Subcutaneous abdominal adipose tissue (tissue), 5 donors: Measurements from ENCODE around the gene EMCN.
"Not testable (repeated sequence)": the region's sequence is repeated elsewhere in the genome, so short reads cannot be mapped to it uniquely, and the experiment has no call there.

Source experiments
- H3K27ac ChIP-seq: one replicate; pipeline ENCODE4 v1.7.0; 2013; ENCODE audit warnings: low read depth, mild to moderate bottlenecking, inconsistent platforms, low read length, moderate library complexity
- H3K27me3 ChIP-seq, 5 donors: one replicate each; pipeline ENCODE4 v1.7.0; 2013; ENCODE audit warnings: low read length in 5 of 5, inconsistent platforms in 1 of 5; ENCODE audit not compliant: control insufficient read depth in 5 of 5, insufficient read depth in 4 of 5
- H3K36me3 ChIP-seq, 5 donors: one replicate each; pipeline ENCODE4 v1.7.0; 2013; ENCODE audit warnings: low read length in 5 of 5; ENCODE audit not compliant: control insufficient read depth in 5 of 5, insufficient read depth in 5 of 5
- H3K4me1 ChIP-seq, 5 donors: one replicate each; pipeline ENCODE4 v1.7.0; 2013; ENCODE audit warnings: low read length in 5 of 5, mild to moderate bottlenecking in 3 of 5, moderate library complexity in 1 of 5; ENCODE audit not compliant: control insufficient read depth in 5 of 5, insufficient read depth in 5 of 5
- H3K4me3 ChIP-seq, 5 donors: one replicate each; pipeline ENCODE4 v1.7.0; 2013; ENCODE audit warnings: low read length in 5 of 5, low read depth in 1 of 5
- H3K9ac ChIP-seq, 5 donors: one replicate each; pipeline ENCODE4 v1.7.0; 2013; ENCODE audit warnings: low read length in 5 of 5, mild to moderate bottlenecking in 4 of 5, moderate library complexity in 3 of 5
- H3K9me3 ChIP-seq, 5 donors: one replicate each; pipeline ENCODE4 v1.7.0; 2013; ENCODE audit warnings: low read length in 5 of 5; ENCODE audit not compliant: control insufficient read depth in 5 of 5
- donor health status: healthy.
- donor health status: healthy.
- donor health status: healthy.
- donor health status: healthy.
- donor health status: healthy.

The EMCN gene

DNA sequence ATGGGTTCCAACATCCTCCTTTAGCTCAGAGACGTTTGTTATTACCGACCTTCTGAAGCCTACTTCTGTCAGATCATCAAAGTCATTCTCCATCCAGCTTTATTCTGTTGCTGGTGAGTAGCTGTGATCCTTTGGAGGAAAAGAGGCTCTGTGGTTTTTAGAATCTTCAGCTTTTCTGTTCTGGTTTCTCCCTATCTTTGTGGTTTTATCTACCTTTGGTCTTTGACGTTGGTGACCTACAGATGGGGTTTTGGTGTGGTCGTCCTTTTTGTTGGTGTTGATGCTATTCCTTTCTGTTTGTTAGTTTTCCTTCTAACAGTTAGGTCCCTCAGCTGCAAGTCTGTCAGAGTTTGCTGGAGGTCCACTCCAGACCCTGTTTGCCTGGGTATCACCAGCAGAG, 12.3 kb upstream of the EMCN start:
- H3K9me3 ChIP-seq, H3K9ac ChIP-seq, H3K27me3 ChIP-seq, H3K36me3 ChIP-seq, H3K27ac ChIP-seq, H3K4me1 ChIP-seq, H3K4me3 ChIP-seq: not testable (repeated sequence)

DNA sequence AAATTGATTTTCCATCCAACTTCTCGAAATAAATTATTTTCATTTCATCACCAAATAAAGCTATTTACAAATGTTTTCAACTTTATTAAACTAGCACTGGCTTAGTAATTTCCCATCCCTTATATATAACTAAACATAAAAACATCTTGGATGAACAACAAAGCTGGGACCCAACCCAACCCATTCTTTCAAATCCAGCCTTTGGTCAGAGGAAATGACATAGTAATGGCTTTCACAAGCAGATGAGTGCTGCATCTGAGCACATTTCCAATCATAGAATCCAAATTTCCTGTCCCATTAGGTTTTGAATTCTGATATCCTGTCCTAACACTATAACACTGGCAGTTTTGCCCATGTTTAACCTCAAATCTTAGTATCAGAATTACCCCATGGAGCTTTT, 7.9 kb upstream of the EMCN start:
- no peak overlapping the region for H3K9ac ChIP-seq
- no peaks in the 10 kb centered on the region for H3K9me3 ChIP-seq
- H3K36me3 ChIP-seq = no peaks in the 10 kb centered on the region
- H3K27ac ChIP-seq = peak overlapping the region; percentile 44
- H3K27me3 ChIP-seq = no peaks in the 10 kb centered on the region
- no peak overlapping the region for H3K4me3 ChIP-seq
- H3K4me1 ChIP-seq = peaks cover 0 to 4% (median 0%) of the 10 kb centered on the region in 5 donors

DNA sequence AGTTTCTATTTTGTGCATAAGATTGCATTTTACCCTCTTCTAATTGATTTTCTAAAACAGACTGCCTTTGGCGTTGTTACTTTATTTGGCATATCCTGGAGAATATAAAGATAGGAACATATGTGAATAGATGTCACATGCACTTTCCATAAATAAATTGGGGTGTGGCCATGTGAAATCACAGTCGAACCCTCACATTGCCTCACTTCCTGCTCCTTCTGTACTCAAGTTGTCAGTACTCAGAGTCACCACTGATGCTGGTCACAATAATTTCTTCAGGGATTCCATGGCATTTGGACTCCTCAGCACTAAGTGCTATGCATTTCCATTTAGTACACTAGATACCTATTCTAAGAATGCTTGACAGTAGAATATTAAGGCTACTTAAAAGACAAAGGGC, 1.4 kb upstream of the EMCN start:
- Histone ChIP-seq H3K9ac (no peak overlapping the region), H3K9me3 (no peaks in the 10 kb centered on the region), H3K27ac (peak overlapping the region; percentile 43), H3K36me3 (no peaks in the 10 kb centered on the region), H3K4me3 (no peak overlapping the region), H3K4me1 (peaks cover 0 to 9% (median 0%) of the 10 kb centered on the region in 5 donors), H3K27me3 (peaks cover 0 to 2% (median 0%) of the 10 kb centered on the region in 5 donors)

DNA sequence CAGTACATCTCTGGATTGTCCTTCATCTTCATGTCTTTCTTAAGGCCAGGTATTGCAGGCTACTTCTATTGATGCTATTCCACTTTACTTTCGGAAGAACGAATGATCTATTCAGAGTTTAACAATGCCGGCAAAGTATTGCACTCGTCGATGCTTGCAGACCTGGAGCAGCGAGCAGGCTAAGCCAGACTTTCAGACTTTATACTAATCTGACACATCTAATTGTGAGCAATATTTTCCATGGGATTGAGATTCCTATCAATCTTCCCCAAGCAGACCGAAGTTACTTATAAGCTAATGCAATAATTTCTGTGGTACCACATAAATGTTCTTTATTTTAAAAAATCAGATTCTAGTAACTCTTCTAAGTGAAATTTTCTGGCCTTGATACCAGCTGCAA, 1.6 kb downstream of the EMCN start:
- H3K9ac ChIP-seq = peak overlapping the region in 2 of 5 donors; percentile 17 to 62
- peaks cover 0 to 19% (median 0%) of the 10 kb centered on the region in 5 donors for H3K4me1 ChIP-seq
- H3K27ac ChIP-seq = peak overlapping the region; percentile 74

DNA sequence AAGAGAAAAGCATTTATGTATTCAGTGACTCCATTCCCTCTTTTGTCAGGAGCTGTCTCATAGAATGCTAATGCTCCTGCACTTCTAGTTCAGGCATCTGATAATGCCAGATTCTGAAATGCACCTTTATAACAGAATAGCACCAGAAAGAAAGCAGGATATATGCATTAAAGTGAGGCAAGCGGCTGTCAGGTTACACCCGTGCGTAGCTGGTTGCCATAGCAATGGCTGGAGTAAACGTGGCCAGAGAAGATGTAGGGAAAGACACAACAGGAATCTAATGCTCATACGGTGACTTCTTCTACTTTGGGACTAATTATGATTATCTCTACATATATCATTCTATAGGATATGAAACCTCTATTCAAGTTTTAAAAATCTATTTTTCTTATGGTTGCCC, 5.9 kb downstream of the EMCN start:
- H3K36me3 ChIP-seq = no peaks in the 10 kb centered on the region
- H3K9me3 ChIP-seq = no peaks in the 10 kb centered on the region
- H3K4me3 ChIP-seq = peak overlapping the region in 1 of 5 donors; percentile 25
- no peak overlapping the region for H3K27ac ChIP-seq
- H3K27me3 ChIP-seq = no peaks in the 10 kb centered on the region
- peaks cover 0 to 29% (median 0%) of the 10 kb centered on the region in 5 donors for H3K4me1 ChIP-seq
- no peak overlapping the region for H3K9ac ChIP-seq

More for the DNA sequence above, 1.6 kb downstream of the EMCN start:
- Histone ChIP-seq H3K36me3 (no peaks in the 10 kb centered on the region), H3K4me3 (peak overlapping the region in 4 of 5 donors; percentile 26 to 82 (median 61)), H3K9me3 (no peaks in the 10 kb centered on the region), H3K27me3 (peaks cover 0 to 2% (median 0%) of the 10 kb centered on the region in 5 donors)

DNA sequence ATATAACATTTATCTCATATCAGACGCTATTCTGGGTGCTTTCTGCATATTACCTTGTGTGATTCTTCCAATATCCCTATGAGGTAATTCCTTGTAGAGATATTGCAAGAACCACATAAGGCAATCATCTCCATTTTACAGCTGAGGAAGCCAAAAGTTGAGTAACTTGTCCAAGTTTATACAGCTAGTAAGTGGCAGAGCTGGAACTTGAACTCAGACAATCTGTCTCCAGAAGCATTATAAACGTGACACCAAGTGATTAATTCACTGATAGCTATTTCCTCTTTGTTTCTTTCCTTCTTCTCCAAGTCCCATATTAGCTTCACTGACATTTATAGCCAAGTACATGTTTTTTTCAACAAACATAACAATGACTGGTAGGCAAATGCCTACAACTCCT, 7.3 kb downstream of the EMCN start:
- no peak overlapping the region for H3K4me3 ChIP-seq
- H3K36me3 ChIP-seq = no peaks in the 10 kb centered on the region
- H3K9me3 ChIP-seq = no peaks in the 10 kb centered on the region
- no peak overlapping the region for H3K27ac ChIP-seq
- H3K9ac ChIP-seq = no peak overlapping the region
- no peaks in the 10 kb centered on the region for H3K27me3 ChIP-seq
- peaks cover 0 to 29% (median 0%) of the 10 kb centered on the region in 5 donors for H3K4me1 ChIP-seq

DNA sequence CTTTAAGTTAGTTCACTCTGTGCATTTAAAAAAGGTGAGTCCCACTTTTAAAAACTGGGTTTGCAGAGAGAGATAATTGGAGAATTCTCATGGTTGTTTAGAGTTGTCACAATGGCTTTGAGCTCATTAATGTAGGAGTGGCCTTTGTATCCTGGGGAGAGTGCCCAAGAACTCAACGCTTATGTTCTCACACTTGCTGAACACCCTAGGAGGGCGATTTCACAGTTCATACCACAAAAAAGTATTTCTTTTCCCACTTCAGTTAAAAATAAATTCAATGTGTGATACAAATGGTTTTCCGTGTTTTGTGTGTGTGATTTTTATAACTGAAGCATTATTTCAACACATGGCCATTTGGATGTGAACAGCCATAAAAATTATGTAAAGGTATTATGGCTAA, 8.4 kb downstream of the EMCN start:
- Histone ChIP-seq H3K4me1 (peaks cover 0 to 29% (median 0%) of the 10 kb centered on the region in 5 donors), H3K9me3 (no peaks in the 10 kb centered on the region), H3K27ac (no peak overlapping the region), H3K36me3 (no peaks in the 10 kb centered on the region), H3K27me3 (no peaks in the 10 kb centered on the region), H3K4me3 (no peak overlapping the region), H3K9ac (no peak overlapping the region)

DNA sequence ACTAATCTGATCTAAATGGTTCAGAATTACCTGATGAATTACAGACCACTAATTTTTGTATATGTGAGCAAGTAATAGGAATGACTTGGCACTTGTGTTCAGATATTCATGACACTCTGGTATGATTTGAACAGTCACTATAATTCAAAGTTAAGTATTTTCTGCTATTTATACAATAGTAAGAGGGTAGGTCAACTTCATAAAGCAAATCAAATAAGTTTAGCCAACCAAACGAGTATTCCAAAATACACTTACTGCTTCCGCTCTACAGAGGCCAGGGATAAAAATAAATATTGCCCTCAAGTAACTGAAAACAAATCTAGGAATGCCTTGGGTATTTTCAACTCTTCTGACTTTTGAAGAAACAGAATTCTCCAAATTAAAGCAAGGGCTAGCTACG, 9.1 kb downstream of the EMCN start:
- Histone ChIP-seq H3K4me3 (no peak overlapping the region), H3K27me3 (no peaks in the 10 kb centered on the region)

DNA sequence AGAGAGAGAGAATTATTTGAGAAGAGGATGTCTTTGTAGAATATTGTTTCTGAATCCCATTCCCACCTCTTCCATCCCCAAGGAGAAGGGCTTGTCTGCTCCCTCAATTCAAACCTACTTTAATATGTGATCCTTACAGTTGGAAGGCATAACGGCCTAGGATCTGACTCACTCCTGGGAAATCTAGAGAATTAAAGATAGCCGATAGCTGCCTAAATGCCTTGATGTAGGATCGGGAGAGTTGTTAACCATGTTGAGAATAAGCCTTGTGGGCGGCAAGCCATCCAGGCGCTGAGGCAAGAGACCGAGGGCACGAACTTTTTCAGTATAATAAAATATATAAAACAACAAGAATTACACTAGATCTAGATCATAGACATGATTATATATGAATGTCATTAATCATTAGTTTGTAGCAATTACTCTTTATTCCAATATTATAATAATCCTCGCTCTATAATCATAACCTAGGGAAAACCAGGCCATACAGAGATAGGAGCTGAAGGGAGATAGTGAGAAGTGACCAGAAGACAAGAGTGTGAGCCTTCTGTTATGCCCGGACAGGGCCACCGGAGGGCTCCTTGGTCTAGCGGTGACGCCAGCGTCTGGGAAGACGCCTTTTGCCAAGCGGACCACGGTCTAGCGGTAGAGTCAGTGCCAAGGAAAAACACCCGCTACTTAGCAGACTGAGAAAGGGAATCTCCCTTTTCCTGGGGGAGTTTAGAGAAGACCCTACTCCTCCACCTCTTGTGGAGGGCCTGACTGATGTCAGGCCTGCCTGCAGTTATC, 13.5 kb downstream of the EMCN start:
- no peaks in the 10 kb centered on the region for H3K9me3 ChIP-seq
- H3K4me1 ChIP-seq = peaks cover 0 to 9% (median 0%) of the 10 kb centered on the region in 5 donors
- H3K9ac ChIP-seq = no peak overlapping the region
- H3K4me3 ChIP-seq = no peak overlapping the region
- H3K27me3 ChIP-seq = no peaks in the 10 kb centered on the region
- H3K27ac ChIP-seq = no peak overlapping the region
- H3K36me3 ChIP-seq = no peaks in the 10 kb centered on the region

More for the DNA sequence above, 9.1 kb downstream of the EMCN start:
- Histone ChIP-seq H3K9me3 (no peaks in the 10 kb centered on the region), H3K9ac (no peak overlapping the region), H3K36me3 (no peaks in the 10 kb centered on the region), H3K27ac (no peak overlapping the region), H3K4me1 (peaks cover 0 to 26% (median 0%) of the 10 kb centered on the region in 5 donors)

DNA sequence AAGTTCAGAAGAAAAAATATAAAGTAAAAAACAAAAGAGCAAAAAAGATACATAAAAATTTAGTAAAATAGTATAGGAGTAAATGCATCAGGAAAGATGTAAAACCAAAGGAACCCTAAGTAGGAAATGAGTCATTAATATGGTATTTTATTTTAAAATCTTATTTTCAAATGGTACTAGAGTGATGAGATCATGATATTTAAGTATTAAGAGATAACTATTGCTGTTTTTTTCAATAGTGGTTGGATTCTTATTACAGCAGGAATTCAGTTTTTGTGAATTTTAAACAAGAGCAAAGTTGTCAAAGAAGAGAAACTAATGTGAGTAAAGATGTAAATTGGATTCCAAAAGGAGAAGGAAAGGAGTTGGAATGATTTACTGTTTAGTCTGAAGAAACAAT, 20.0 kb downstream of the EMCN start:
- no peak overlapping the region for H3K27ac ChIP-seq
- no peaks in the 10 kb centered on the region for H3K36me3 ChIP-seq
- H3K4me3 ChIP-seq = no peak overlapping the region
- H3K4me1 ChIP-seq = no peaks in the 10 kb centered on the region
- H3K9me3 ChIP-seq = peaks cover 0 to 1% (median 0%) of the 10 kb centered on the region in 5 donors
- no peak overlapping the region for H3K9ac ChIP-seq
- no peaks in the 10 kb centered on the region for H3K27me3 ChIP-seq
